ENCODE measurements around the gene SPECC1L. TPM values are rescaled to one million over a fixed set of nuclear protein-coding genes. Genes with fewer than 3 reads are reported as not detected.

SPECC1L gene
- total RNA-seq, 1 experiment from 2014 or later, result 52.2 TPM

DNA sequence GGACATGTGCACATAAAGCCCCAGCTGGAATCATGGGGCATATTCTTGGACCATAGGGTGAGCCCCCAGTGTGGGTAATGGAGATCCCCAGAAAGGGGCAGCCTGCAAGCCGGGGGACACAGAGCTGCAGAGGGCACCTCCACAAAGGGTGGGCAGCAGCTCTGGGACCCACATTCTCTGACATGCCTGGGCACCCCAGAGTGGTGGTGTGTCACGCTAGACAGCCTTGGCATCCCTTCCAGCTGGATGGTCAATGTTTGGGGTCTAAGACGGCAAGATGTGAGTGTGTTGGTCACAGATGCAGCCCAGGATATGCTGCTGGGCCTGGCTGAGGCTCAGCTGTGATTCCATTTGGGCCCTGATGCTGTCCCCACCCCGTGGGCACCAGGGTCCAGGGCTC, 166.5 kb downstream of the SPECC1L start:
- H3K27me3 Mint-ChIP-seq (ENCODE audit: unreplicated experiment), result no peaks in the 10 kb centered on the region
- TF ChIP-seq, protein P1, sequence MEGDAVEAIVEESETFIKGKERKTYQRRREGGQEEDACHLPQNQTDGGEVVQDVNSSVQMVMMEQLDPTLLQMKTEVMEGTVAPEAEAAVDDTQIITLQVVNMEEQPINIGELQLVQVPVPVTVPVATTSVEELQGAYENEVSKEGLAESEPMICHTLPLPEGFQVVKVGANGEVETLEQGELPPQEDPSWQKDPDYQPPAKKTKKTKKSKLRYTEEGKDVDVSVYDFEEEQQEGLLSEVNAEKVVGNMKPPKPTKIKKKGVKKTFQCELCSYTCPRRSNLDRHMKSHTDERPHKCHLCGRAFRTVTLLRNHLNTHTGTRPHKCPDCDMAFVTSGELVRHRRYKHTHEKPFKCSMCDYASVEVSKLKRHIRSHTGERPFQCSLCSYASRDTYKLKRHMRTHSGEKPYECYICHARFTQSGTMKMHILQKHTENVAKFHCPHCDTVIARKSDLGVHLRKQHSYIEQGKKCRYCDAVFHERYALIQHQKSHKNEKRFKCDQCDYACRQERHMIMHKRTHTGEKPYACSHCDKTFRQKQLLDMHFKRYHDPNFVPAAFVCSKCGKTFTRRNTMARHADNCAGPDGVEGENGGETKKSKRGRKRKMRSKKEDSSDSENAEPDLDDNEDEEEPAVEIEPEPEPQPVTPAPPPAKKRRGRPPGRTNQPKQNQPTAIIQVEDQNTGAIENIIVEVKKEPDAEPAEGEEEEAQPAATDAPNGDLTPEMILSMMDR (IDR thresholded peaks at IDR 0.05; ENCODE audit: unreplicated experiment), result no peak
- CTCF ChIA-PET, result no interaction called here
- no peak for DNase-seq
- H3K4me3 Mint-ChIP-seq (ENCODE audit: low read depth, unreplicated experiment), result no peak overlapping the region
- no peak overlapping the region for H3K27ac Mint-ChIP-seq (ENCODE audit: unreplicated experiment)
- BruUV-seq (replicated peaks), result no TSS peak
- H3K9me3 Mint-ChIP-seq (ENCODE audit: low read depth, unreplicated experiment), result no peaks in the 10 kb centered on the region
- intact Hi-C loops (cut with micrococcal nuclease; ENCODE audit: unreplicated experiment), result no loop called here
- H3K4me1 Mint-ChIP-seq (ENCODE audit: low read depth, unreplicated experiment), result peaks cover 13% of the 10 kb centered on the region
- peaks cover 9% of the 10 kb centered on the region for H3K36me3 Mint-ChIP-seq (ENCODE audit: insufficient read depth, unreplicated experiment)

- CTCF ChIA-PET, result no interaction called here
- intact Hi-C loops (cut with micrococcal nuclease; ENCODE audit: unreplicated experiment), result no loop called here
- H3K27me3 Mint-ChIP-seq (ENCODE audit: unreplicated experiment), result no peaks in the 10 kb centered on the region
- H3K36me3 Mint-ChIP-seq (ENCODE audit: insufficient read depth, unreplicated experiment), result peaks cover 9% of the 10 kb centered on the region
- no peak overlapping the region for H3K4me3 Mint-ChIP-seq (ENCODE audit: low read depth, unreplicated experiment)
- H3K9me3 Mint-ChIP-seq (ENCODE audit: low read depth, unreplicated experiment), result no peaks in the 10 kb centered on the region
- TF ChIP-seq, protein P1 (IDR thresholded peaks at IDR 0.05; ENCODE audit: unreplicated experiment), result no peak
- no peak for DNase-seq
- no TSS peak for BruUV-seq (replicated peaks)
- no peak overlapping the region for H3K27ac Mint-ChIP-seq (ENCODE audit: unreplicated experiment)
- H3K4me1 Mint-ChIP-seq (ENCODE audit: low read depth, unreplicated experiment), result peaks cover 5% of the 10 kb centered on the region
Observed at GRCh38 chr22:24437741-24438328, 167.2 kb downstream of the SPECC1L start.

- Mint-ChIP-seq H3K27me3 (ENCODE audit: unreplicated experiment) (no peaks in the 10 kb centered on the region), H3K9me3 (ENCODE audit: low read depth, unreplicated experiment) (no peaks in the 10 kb centered on the region), H3K4me1 (ENCODE audit: low read depth, unreplicated experiment) (no peaks in the 10 kb centered on the region), H3K36me3 (ENCODE audit: insufficient read depth, unreplicated experiment) (no peaks in the 10 kb centered on the region), H3K4me3 (ENCODE audit: low read depth, unreplicated experiment) (no peak overlapping the region), H3K27ac (ENCODE audit: unreplicated experiment) (no peak overlapping the region)
- CTCF ChIA-PET, result no interaction called here
- TF ChIP-seq, protein P1 (IDR thresholded peaks at IDR 0.05; ENCODE audit: unreplicated experiment), result no peak
- DNase-seq, result no peak
- BruUV-seq (replicated peaks), result no TSS peak
- intact Hi-C loops (cut with micrococcal nuclease; ENCODE audit: unreplicated experiment), result no loop called here
Observed at GRCh38 chr22:24440270-24440717, 169.7 kb downstream of the SPECC1L start.

- CTCF ChIA-PET, result no interaction called here
- DNase-seq, result no peak
- Mint-ChIP-seq H3K4me3 (ENCODE audit: low read depth, unreplicated experiment) (no peak overlapping the region), H3K9me3 (ENCODE audit: low read depth, unreplicated experiment) (no peaks in the 10 kb centered on the region), H3K4me1 (ENCODE audit: low read depth, unreplicated experiment) (no peaks in the 10 kb centered on the region), H3K27me3 (ENCODE audit: unreplicated experiment) (no peaks in the 10 kb centered on the region), H3K27ac (ENCODE audit: unreplicated experiment) (no peak overlapping the region), H3K36me3 (ENCODE audit: insufficient read depth, unreplicated experiment) (no peaks in the 10 kb centered on the region)
- intact Hi-C loops (cut with micrococcal nuclease; ENCODE audit: unreplicated experiment), result no loop called here
- TF ChIP-seq, protein P1 (IDR thresholded peaks at IDR 0.05; ENCODE audit: unreplicated experiment), result no peak
- BruUV-seq (replicated peaks), result no TSS peak
Observed at GRCh38 chr22:24440718-24441405, 170.2 kb downstream of the SPECC1L start.

All from Calu3 (cell line).